B cell (primary cell): ENCODE results near the gene HEPACAM2. TPM values are rescaled to one million over a fixed set of nuclear protein-coding genes. Genes with fewer than 3 reads are reported as not detected.

Experiments used
- ATAC-seq: fragments of 200-7000 bp; cut with Tn5 transposase; one replicate; pipeline ENCODE4 v1.10.0; 2021; ENCODE audit warnings: low read depth, mild to moderate bottlenecking, moderate number of reproducible peaks, moderate library complexity
- CTCF ChIA-PET: fragments of 350-600 bp; sonication (Branson Sonifier 250); formaldehyde crosslinking; loops from one replicate; lab custom pipeline; 2021; ENCODE audit warnings: antibody characterized with exemption, inconsistent platforms; lab: Charles Lee
- POLR2A ChIA-PET: fragments of 350-600 bp; sonication (Branson Sonifier 250); formaldehyde crosslinking; loops from one replicate; lab custom pipeline; 2021; ENCODE audit warnings: antibody characterized with exemption; lab: Charles Lee
- DNase-seq: peaks from one replicate; pipeline ENCODE4 v3.0.0; 2013
- H2AFZ ChIP-seq: 2 replicates; pipeline ENCODE4 v1.6.1; 2012; ENCODE audit warnings: mild to moderate bottlenecking, low read depth, low read length; ENCODE audit not compliant: insufficient read depth, poor library complexity, severe bottlenecking
- H3K27ac ChIP-seq, 2 donors: 1 replicate in 1 of 2; 2 replicates in 1 of 2; pipeline ENCODE4 v1.5.1; 2012 to 2013; ENCODE audit warnings: low read length in 2 of 2, mild to moderate bottlenecking in 2 of 2, moderate library complexity in 1 of 2
- H3K27me3 ChIP-seq, 4 experiments: fragments of 200-600 bp in 1 of 4; sonication (generic) in 1 of 4; replicated peaks in 1 of 4; 1 replicate in 2 of 4; 2 replicates in 2 of 4; pipeline versions ENCODE4 v1.6.1 to v1.7.0; 2013 to 2016; ENCODE audit warnings: low read length in 3 of 4, mild to moderate bottlenecking in 2 of 4, mixed read lengths in 1 of 4, moderate library complexity in 1 of 4; ENCODE audit not compliant: insufficient read depth in 4 of 4, control insufficient read depth in 3 of 4; ENCODE audit errors: control extremely low read depth in 1 of 4
- H3K36me3 ChIP-seq, 2 experiments: replicated peaks in 1 of 2; 1 replicate in 1 of 2; 2 replicates in 1 of 2; pipeline versions ENCODE4 v1.6.1 to v1.7.1; 2013; ENCODE audit warnings: low read length in 1 of 2; ENCODE audit not compliant: insufficient read depth in 2 of 2, control insufficient read depth in 1 of 2; ENCODE audit errors: control extremely low read depth in 1 of 2, extremely low read depth in 1 of 2
- H3K4me1 ChIP-seq, 2 donors: fragments of 200-600 bp in 1 of 2; sonication (generic) in 1 of 2; 1 replicate in 1 of 2; 2 replicates in 1 of 2; pipeline versions ENCODE4 v1.5.1 to v1.6.1; 2013 to 2017; ENCODE audit warnings: low read length in 2 of 2; ENCODE audit not compliant: control insufficient read depth in 2 of 2, insufficient read depth in 2 of 2
- H3K4me2 ChIP-seq: replicated peaks from 2 replicates; pipeline ENCODE3; 2012; ENCODE audit warnings: mild to moderate bottlenecking, low read depth, low read length; ENCODE audit not compliant: poor library complexity, severe bottlenecking
- H3K4me3 ChIP-seq, 5 experiments: fragments of 200-600 bp in 1 of 5; sonication (generic) in 1 of 5; 1 replicate in 3 of 5; 2 replicates in 2 of 5; pipeline versions ENCODE4 v1.5.1 to v1.7.0; 2011 to 2016; ENCODE audit warnings: low read length in 4 of 5, mild to moderate bottlenecking in 4 of 5, low read depth in 2 of 5, control low read depth in 1 of 5, moderate library complexity in 1 of 5; ENCODE audit not compliant: insufficient read depth in 1 of 5; ENCODE audit errors: control extremely low read depth in 1 of 5, extremely low read depth in 1 of 5
- H3K79me2 ChIP-seq: fragments of 200-600 bp; sonication (generic); one replicate; pipeline ENCODE4 v1.6.0; 2016; ENCODE audit warnings: low read length; ENCODE audit not compliant: control insufficient read depth, insufficient read depth
- H3K9ac ChIP-seq: fragments of 200-600 bp; sonication (generic); 2 replicates; pipeline ENCODE4 v1.6.1; 2017; ENCODE audit warnings: mild to moderate bottlenecking, low read length, moderate library complexity
- H3K9me3 ChIP-seq, 3 donors: one replicate each; pipeline versions ENCODE4 v1.6.1 to v1.7.1; 2013; ENCODE audit warnings: low read length in 2 of 3; ENCODE audit not compliant: control insufficient read depth in 2 of 3, insufficient read depth in 1 of 3; ENCODE audit errors: control extremely low read depth in 1 of 3
- H4K20me1 ChIP-seq: 2 replicates; pipeline ENCODE4 v1.6.0; 2012; ENCODE audit warnings: mild to moderate bottlenecking, low read length; ENCODE audit not compliant: insufficient read depth, control insufficient read depth, poor library complexity, severe bottlenecking
- H3K27ac Mint-ChIP-seq: one replicate; pipeline ENCODE4 v1.8.0; 2021; ENCODE audit warnings: mixed read lengths
- H3K27me3 Mint-ChIP-seq: one replicate; pipeline ENCODE4 v1.8.0; 2021; ENCODE audit warnings: mixed read lengths
- H3K4me1 Mint-ChIP-seq: one replicate; pipeline ENCODE4 v1.8.0; 2021; ENCODE audit warnings: mixed read lengths
- H3K4me3 Mint-ChIP-seq: one replicate; pipeline ENCODE4 v1.8.0; 2021; ENCODE audit warnings: mixed read lengths
- H3K9me3 Mint-ChIP-seq: one replicate; pipeline ENCODE4 v1.8.0; 2022; ENCODE audit warnings: mixed read lengths; ENCODE audit not compliant: insufficient read depth
- CTCF ChIP-seq: fragments of 200-600 bp; IDR thresholded peaks from one replicate; pipeline ENCODE4 v1.8.0; 2022; ENCODE audit warnings: antibody characterized with exemption, mild to moderate bottlenecking
- EZH2 ChIP-seq: IDR thresholded peaks from 2 replicates; pipeline ENCODE4 v1.6.1; 2012; ENCODE audit warnings: borderline replicate concordance, low read depth, mild to moderate bottlenecking, moderate library complexity, low read length; ENCODE audit not compliant: insufficient read depth, poor library complexity, severe bottlenecking
- WGBS: methylation state at CpG from one replicate; pipeline ENCODE4 v1.1.5; 2013; ENCODE audit warnings: missing lambda C conversion rate; ENCODE audit not compliant: insufficient coverage; 5-methylcytosine and 5-hydroxymethylcytosine counted together
- intact Hi-C: fragments of 100-400 bp; cut with micrococcal nuclease; formaldehyde crosslinking; loops from one replicate; pipeline ENCODE4 v1.10.0; 2022
- polyA plus RNA-seq: library from polyadenylated mRNA; depleted of rRNA; stranded (reverse); fragments of >200 nt; gene quantifications from 2 replicates; pipeline ENCODE4 v1.2.3, GENCODE V29; 2012
- total RNA-seq, 2 donors: library from RNA; stranded (reverse); fragments of 120-200 nt in 1 of 2; gene quantifications; 1 replicate in 1 of 2; 2 replicates in 1 of 2; pipeline versions ENCODE4 v1.2.3 to v1.2.4, GENCODE V29; 2013 to 2022

Gene HEPACAM2
- total and polyA plus RNA-seq, 2 donors (not counting 1 experiment from before 2014, with no cell fraction given), result not detected

- no peak overlapping the region for H2AFZ ChIP-seq
- H3K4me1 ChIP-seq, result no peaks in the 10 kb centered on the region
- TF ChIP-seq CTCF (no peak), EZH2 (no peak)
- H4K20me1 ChIP-seq, result no peaks in the 10 kb centered on the region
- ChIA-PET POLR2A (no interaction called here), CTCF (interaction anchor here (0.9 kb wide), 1 partner anchor 10 kb away, joined by 3 read pairs; no protein-coding TSS in a partner anchor)
- DNase-seq (no peak), ATAC-seq (no peak)
- Mint-ChIP-seq H3K4me3 (no peak overlapping the region), H3K4me1 (no peaks in the 10 kb centered on the region), H3K9me3 (no peaks in the 10 kb centered on the region), H3K27me3 (peaks cover 11% of the 10 kb centered on the region), H3K27ac (no peak overlapping the region)
- 93% methylated on average over 1 of the region's 1 CpG for WGBS
- intact Hi-C loops, result no loop called here
- H3K4me3 ChIP-seq, result no peak overlapping the region
- H3K27ac ChIP-seq, result no peak overlapping the region
- no peaks in the 10 kb centered on the region for H3K79me2 ChIP-seq
- no peak overlapping the region for H3K4me2 ChIP-seq
- H3K36me3 ChIP-seq, result no peaks in the 10 kb centered on the region
- no peak overlapping the region for H3K9ac ChIP-seq
- peaks cover 0 to 18% (median 7%) of the 10 kb centered on the region in 4 experiments for H3K27me3 ChIP-seq
- H3K9me3 ChIP-seq, result no peaks in the 10 kb centered on the region
Observed at GRCh38 chr7:93219868-93220267, 6.4 kb downstream of the HEPACAM2 start.

- no peak overlapping the region for H2AFZ ChIP-seq
- TF ChIP-seq CTCF (no peak), EZH2 (no peak)
- POLR2A ChIA-PET, result no interaction called here
- H3K4me3 ChIP-seq, result no peak overlapping the region
- DNase-seq, result no peak
- no peak overlapping the region for H3K27ac Mint-ChIP-seq
- no peaks in the 10 kb centered on the region for H3K9me3 ChIP-seq
- H3K36me3 ChIP-seq, result no peaks in the 10 kb centered on the region
- CTCF ChIA-PET, result interaction anchor here (0.9 kb wide), 1 partner anchor 10 kb away, joined by 3 read pairs; no protein-coding TSS in a partner anchor
- no peak overlapping the region for H3K27ac ChIP-seq
- no peaks in the 10 kb centered on the region for H3K79me2 ChIP-seq
- H3K4me3 Mint-ChIP-seq, result no peak overlapping the region
- H3K4me1 Mint-ChIP-seq, result no peaks in the 10 kb centered on the region
- peaks cover 17% of the 10 kb centered on the region for H3K27me3 Mint-ChIP-seq
- no peak for ATAC-seq
- H4K20me1 ChIP-seq, result no peaks in the 10 kb centered on the region
- intact Hi-C loops, result no loop called here
- no peak overlapping the region for H3K4me2 ChIP-seq
- H3K9me3 Mint-ChIP-seq, result no peaks in the 10 kb centered on the region
- H3K27me3 ChIP-seq, result peaks cover 0 to 24% (median 7%) of the 10 kb centered on the region in 4 experiments
- H3K4me1 ChIP-seq, result no peaks in the 10 kb centered on the region
- no peak overlapping the region for H3K9ac ChIP-seq
- 92% methylated on average over 7 of the region's 10 CpGs for WGBS
Observed at GRCh38 chr7:93218997-93219827, 7.1 kb downstream of the HEPACAM2 start.
